ENCODE measurements around the gene TOM1.

Gene TOM1

DNA sequence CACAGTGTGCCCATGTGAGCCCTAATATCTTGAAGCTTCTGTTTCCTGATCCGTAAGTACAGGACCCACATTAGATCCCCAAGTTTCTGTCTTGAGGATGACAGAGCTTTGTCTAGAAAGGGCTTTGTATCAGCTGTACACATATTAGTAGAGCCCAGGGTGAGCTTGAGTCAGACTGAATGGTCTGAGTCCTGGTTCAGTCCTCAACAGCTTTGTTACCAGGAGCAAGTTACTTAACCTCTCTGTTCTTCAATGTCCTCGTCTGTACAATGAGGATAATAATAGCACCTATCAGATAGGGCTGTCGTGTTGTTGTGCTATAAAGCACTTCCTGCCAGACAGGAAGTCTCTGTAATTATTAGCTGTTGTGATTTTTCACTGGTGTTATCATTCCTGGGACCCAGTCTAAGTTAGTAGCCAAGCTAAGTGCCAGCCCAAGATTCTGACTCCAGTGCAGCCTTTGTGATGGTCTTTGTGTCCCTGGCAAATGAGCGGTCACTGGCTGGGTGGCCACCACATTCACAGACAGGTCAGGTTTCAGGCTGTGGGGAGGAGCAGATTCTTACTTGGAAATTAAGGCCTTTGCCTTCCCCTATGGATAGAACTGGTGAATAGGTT, 6.8 kb downstream of the TOM1 start:
- H3K4me3 ChIP-seq (replicated peaks; ENCODE audit: low read depth, low read length): no peak overlapping the region
- DNase-seq (ENCODE audit: low read depth): peak; percentile 14
- TF ChIP-seq, protein P1, sequence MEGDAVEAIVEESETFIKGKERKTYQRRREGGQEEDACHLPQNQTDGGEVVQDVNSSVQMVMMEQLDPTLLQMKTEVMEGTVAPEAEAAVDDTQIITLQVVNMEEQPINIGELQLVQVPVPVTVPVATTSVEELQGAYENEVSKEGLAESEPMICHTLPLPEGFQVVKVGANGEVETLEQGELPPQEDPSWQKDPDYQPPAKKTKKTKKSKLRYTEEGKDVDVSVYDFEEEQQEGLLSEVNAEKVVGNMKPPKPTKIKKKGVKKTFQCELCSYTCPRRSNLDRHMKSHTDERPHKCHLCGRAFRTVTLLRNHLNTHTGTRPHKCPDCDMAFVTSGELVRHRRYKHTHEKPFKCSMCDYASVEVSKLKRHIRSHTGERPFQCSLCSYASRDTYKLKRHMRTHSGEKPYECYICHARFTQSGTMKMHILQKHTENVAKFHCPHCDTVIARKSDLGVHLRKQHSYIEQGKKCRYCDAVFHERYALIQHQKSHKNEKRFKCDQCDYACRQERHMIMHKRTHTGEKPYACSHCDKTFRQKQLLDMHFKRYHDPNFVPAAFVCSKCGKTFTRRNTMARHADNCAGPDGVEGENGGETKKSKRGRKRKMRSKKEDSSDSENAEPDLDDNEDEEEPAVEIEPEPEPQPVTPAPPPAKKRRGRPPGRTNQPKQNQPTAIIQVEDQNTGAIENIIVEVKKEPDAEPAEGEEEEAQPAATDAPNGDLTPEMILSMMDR (IDR thresholded peaks at IDR 0.05; ENCODE audit: low read length, missing control alignments): no peak

DNA sequence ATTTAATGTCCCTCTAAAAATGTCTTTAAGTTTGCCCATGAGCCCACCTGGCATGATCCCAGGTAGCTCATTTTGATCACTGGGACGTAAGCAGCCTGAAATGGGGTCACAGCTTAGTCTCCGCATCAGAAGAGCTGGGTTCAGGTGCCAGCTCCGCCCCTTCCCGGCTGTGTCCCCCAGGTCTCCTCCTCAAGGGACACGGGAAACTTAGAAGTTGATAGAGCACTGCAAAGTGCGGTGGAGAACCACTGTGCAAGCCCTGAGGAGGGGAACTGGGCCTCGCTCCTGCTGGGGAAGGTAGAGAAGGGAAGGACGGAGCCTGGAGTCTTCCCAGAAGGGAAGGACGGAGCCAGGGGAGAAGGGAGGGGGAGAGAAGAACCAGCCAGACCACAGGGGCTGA, 7.7 kb downstream of the TOM1 start:
- DNase-seq (ENCODE audit: low read depth): no peak
- TF ChIP-seq, protein P1 (IDR thresholded peaks at IDR 0.05; ENCODE audit: low read length, missing control alignments): no peak
- H3K4me3 ChIP-seq (replicated peaks; ENCODE audit: low read depth, low read length): no peak overlapping the region

DNA sequence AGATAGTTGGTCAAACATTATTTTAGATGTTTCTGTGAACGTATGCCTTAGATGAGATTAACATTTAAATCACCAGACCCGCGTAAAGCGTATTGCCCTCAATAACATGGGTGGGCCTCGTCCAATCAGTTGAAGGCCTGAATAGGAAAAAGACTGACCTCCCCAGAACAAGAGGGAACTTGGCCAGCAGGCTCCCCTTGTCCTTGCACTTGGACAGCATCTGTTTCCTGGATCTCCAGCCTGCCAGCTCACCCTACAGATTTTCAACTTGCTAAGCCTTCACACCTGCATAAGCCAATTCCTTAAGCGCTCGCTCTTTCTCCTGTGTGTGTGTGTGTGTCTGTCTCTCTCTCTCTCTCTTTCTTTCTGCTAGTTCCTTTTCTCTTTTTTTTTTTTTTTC, 8.2 kb downstream of the TOM1 start:
- DNase-seq (ENCODE audit: low read depth): no peak
- H3K4me3 ChIP-seq (replicated peaks; ENCODE audit: low read depth, low read length): no peak overlapping the region
- TF ChIP-seq, protein P1 (IDR thresholded peaks at IDR 0.05; ENCODE audit: low read length, missing control alignments): no peak

DNA sequence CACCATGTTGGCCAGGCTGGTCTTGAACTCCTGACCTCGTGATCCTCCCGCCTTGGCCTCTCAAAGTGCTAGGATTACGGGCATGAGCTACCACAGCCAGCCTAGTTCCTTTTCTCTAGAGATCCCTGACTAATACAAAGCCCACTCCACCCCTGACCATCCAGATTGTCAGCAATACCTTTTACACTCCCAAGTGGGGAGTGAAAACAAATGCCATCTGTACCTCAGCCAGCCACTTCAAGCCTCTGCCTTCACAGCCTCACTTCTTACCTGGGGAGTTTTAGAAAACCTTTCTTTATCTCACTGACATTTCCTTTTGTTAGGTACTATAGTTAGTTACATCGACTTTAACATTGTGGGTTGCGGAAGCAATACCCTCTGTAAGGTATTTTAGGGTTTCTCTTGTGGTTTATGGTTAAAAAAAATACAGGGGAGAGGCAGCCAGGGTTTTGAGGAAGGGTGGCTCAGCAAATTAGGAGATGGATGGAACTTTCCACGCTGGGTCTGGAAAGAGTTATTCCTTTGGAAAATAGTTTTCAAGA, 8.9 kb downstream of the TOM1 start:
- TF ChIP-seq, protein P1 (IDR thresholded peaks at IDR 0.05; ENCODE audit: low read length, missing control alignments): no peak
- DNase-seq (ENCODE audit: low read depth): no peak
- H3K4me3 ChIP-seq (replicated peaks; ENCODE audit: low read depth, low read length): no peak overlapping the region

DNA sequence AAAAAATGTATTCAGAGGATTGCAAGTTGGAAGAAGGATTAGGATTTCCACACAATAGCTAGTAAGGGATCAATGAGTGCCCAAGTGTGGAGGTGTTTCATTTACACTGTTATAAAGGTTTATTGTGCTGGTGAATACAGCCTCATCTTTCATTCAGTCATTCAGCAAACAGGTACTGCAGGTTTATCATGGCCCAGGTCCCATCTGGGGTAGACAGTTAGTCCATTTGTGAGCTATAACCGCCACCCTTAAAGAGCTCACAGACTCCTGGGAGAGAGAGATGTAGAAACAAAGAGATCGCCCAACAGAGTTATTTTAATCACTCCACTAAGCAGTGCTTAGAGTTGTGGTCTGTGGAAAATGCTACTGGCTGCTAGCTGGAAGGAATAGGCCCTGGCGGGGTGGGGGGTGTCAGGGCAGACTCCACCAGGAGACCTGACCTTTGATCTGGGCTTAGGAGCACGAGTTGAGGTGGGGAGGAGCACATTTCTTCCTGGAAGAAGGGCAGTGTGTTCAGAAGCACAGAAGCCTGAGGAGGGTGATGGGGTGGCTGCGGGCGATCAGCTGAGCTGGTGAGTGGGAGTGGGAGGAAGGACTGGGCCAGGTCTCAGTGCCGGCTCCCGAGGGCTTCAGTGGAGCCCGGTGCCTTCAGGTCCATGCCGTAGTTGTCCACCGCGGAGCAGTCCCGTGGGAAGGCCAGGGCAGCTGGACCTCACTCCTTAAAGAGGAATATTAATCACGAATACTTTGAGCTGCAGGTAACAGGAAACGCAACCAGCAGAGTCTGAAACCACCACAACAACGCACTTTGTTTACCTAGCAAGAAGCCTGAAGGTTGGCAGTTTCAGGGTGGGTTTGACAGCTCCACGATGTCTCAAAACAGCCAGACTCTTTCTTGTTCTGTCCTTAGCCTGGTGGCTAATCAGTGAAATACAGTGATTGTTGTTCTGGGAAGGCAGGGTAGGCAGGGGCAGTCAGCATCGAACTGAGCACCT, 11.2 kb downstream of the TOM1 start:
- TF ChIP-seq, protein P1 (IDR thresholded peaks at IDR 0.05; ENCODE audit: low read length, missing control alignments): no peak
- no peak overlapping the region for H3K4me3 ChIP-seq (replicated peaks; ENCODE audit: low read depth, low read length)
- no peak for DNase-seq (ENCODE audit: low read depth)

DNA sequence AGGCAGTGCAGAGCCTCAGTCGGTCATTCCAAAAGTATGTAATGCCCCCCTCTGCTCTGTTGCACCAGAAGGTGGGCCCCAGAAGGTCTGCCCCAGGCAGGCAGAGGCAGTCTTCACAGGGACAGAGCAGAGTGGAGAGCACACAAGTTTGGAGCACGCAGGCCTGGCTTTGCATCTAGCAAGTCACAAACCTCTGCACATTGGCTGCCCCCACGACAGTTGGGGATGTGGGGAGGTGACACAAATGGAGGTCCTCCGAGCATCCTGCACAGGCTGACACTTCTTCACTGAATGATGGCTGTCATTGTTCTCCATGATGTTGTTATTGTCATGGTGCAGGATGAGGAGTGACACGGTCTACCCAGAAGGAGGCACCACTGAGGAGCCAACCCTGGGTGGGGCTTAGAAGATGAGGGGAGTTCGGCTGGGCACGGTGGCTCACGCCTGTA, 11.9 kb downstream of the TOM1 start:
- DNase-seq (ENCODE audit: low read depth): no peak
- TF ChIP-seq, protein P1 (IDR thresholded peaks at IDR 0.05; ENCODE audit: low read length, missing control alignments): no peak
- no peak overlapping the region for H3K4me3 ChIP-seq (replicated peaks; ENCODE audit: low read depth, low read length)
